Sigmoid colon (tissue), 4 donors: ENCODE measurements around the gene GSTK1.

ENCODE experiments used
- POLR2A ChIP-seq, 2 donors: fragments of 450-650 bp; IDR thresholded peaks; one replicate each; pipeline ENCODE4 v1.6.1; 2016; ENCODE audit warnings: antibody characterized with exemption in 2 of 2, mild to moderate bottlenecking in 2 of 2, moderate library complexity in 2 of 2
- POLR2AphosphoS5 ChIP-seq, 4 donors: sonication (generic); formaldehyde crosslinking; IDR thresholded peaks; one replicate each; pipeline ENCODE4 v1.6.1; 2017; ENCODE audit warnings: antibody characterized with exemption in 4 of 4
- TF ChIP-seq, protein P1 (sequence below), 4 experiments: fragments of 450-650 bp in 3 of 4; fragments of 200-600 bp in 1 of 4; IDR thresholded peaks; one replicate each; pipeline ENCODE4 v1.5.1; 2016 to 2019; ENCODE audit warnings: antibody characterized with exemption in 4 of 4, mild to moderate bottlenecking in 3 of 4, moderate library complexity in 2 of 4

DNA sequence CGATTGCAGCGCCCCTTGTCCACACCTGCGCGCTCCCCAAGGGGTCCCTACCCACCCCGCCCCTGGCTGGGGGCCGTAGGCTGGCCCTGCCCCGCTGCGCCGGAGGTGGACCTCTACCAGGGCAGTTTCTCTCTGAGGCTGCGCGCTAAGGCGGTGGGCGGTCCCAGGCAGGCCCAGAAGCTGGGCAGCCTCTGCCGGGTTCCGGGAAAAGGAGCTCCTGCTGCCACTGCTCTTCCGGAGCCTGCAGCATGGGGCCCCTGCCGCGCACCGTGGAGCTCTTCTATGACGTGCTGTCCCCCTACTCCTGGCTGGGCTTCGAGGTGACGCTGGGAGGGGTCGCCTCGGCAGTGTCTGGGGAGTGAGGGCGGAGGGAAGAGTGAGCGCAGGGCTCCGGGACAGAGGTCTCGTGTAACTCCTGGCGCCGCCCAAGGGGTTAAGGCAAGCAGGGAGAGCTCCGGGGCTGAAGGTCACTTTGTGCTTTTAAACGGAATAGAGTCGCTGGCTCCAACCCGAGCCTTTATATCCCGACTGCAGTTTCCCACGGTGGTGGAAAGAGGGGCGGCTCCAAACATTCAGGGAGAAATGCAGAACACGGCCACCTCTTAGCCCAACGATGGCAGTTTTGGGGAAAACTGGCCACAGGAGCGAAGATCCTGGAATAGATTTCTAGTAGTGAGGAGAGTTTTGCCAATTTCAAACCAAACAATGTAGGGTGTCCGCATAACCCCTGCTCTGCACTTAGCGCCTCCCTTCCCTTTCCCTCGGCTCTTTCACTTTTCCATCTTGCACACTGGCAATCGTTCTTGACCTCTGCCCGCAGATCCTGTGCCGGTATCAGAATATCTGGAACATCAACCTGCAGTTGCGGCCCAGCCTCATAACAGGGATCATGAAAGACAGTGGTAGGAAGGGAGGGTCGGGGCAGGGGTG lies at the start of gene GSTK1:
- TF ChIP-seq POLR2A (IDR thresholded peaks at IDR 0.05) (peak; percentile 48 to 87), POLR2AphosphoS5 (IDR thresholded peaks at IDR 0.05) (peak; percentile 59 to 90 (median 80))
- TF ChIP-seq, protein P1, sequence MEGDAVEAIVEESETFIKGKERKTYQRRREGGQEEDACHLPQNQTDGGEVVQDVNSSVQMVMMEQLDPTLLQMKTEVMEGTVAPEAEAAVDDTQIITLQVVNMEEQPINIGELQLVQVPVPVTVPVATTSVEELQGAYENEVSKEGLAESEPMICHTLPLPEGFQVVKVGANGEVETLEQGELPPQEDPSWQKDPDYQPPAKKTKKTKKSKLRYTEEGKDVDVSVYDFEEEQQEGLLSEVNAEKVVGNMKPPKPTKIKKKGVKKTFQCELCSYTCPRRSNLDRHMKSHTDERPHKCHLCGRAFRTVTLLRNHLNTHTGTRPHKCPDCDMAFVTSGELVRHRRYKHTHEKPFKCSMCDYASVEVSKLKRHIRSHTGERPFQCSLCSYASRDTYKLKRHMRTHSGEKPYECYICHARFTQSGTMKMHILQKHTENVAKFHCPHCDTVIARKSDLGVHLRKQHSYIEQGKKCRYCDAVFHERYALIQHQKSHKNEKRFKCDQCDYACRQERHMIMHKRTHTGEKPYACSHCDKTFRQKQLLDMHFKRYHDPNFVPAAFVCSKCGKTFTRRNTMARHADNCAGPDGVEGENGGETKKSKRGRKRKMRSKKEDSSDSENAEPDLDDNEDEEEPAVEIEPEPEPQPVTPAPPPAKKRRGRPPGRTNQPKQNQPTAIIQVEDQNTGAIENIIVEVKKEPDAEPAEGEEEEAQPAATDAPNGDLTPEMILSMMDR (IDR thresholded peaks at IDR 0.05) = no peak
